22Rv1 (cell line): Measurements from ENCODE around the gene KLRK1.

Experiments
- CTCF ChIP-seq: fragments of 450-650 bp; IDR thresholded peaks from 2 replicates; pipeline ENCODE4 v1.5.1; 2017; ENCODE audit warnings: mild to moderate bottlenecking
- ZFX ChIP-seq: fragments of 450-650 bp; IDR thresholded peaks from 2 replicates; pipeline ENCODE4 v1.6.1; 2017; ENCODE audit warnings: antibody characterized with exemption, borderline replicate concordance

GRCh38 chr12:10372559-10372958 lies 17.3 kb downstream of the KLRK1 start:
- TF ChIP-seq CTCF, result no peak
- no peak for TF ChIP-seq ZFX
